GM19463 (cell line): ENCODE measurements around the gene CNIH1.
A peak's percentile ranks its signal among the peaks of the same experiment; 100 is the strongest.
"Not testable (repeated sequence)": the region's sequence is repeated elsewhere in the genome, so short reads cannot be mapped to it uniquely, and the experiment has no call there.

Experiments
- ATAC-seq: cut with Tn5 transposase; IDR thresholded peaks from one replicate; pipeline ENCODE4 v1.9.1; 2021; ENCODE audit warnings: mild to moderate bottlenecking, moderate library complexity; ENCODE audit not compliant: unreplicated experiment

CNIH1 gene

GRCh38 chr14:54435500-54435981 is 5.6 kb downstream of the CNIH1 start:
- ATAC-seq, result peak; percentile 63

- ATAC-seq, result no peak
These were observed 12.6 kb downstream of the CNIH1 start for GRCh38 chr14:54428527-54428926.

- ATAC-seq, result no peak
These were observed 13.3 kb downstream of the CNIH1 start for GRCh38 chr14:54427871-54428270.

- ATAC-seq, result no peak
These were observed 15.5 kb downstream of the CNIH1 start for GRCh38 chr14:54425537-54426274.

GRCh38 chr14:54425068-54425467 is 16.1 kb downstream of the CNIH1 start:
- no peak for ATAC-seq

GRCh38 chr14:54424479-54424901 is 16.7 kb downstream of the CNIH1 start:
- ATAC-seq, result no peak

- no peak for ATAC-seq
These were observed 17.2 kb downstream of the CNIH1 start for GRCh38 chr14:54423991-54424390.

- no peak for ATAC-seq
These were observed 20.6 kb downstream of the CNIH1 start for GRCh38 chr14:54420478-54421142.

- no peak for ATAC-seq
These were observed 29.8 kb downstream of the CNIH1 start for GRCh38 chr14:54411371-54411770.

GRCh38 chr14:54410215-54410614 is 31.0 kb downstream of the CNIH1 start:
- ATAC-seq, result no peak

GRCh38 chr14:54403401-54404005 is 37.7 kb downstream of the CNIH1 start:
- ATAC-seq, result not testable (repeated sequence)

GRCh38 chr14:54399560-54399959 is 41.6 kb downstream of the CNIH1 start:
- no peak for ATAC-seq

GRCh38 chr14:54396493-54397335 is 44.5 kb downstream of the CNIH1 start, which contains the start of gene CDKN3:
Gene CDKN3, plus strand, starts transcription at chr14:54397007. Its CDS starts 62 bp downstream, at chr14:54397069.
- peak; percentile 96 for ATAC-seq

GRCh38 chr14:54396183-54396492 is 45.0 kb downstream of the CNIH1 start:
- ATAC-seq, result no peak

- no peak for ATAC-seq
These were observed 45.5 kb downstream of the CNIH1 start for GRCh38 chr14:54395716-54396115.

- no peak for ATAC-seq
These were observed 45.9 kb downstream of the CNIH1 start for GRCh38 chr14:54395284-54395683.

GRCh38 chr14:54394596-54394995 is 46.6 kb downstream of the CNIH1 start:
- no peak for ATAC-seq

GRCh38 chr14:54392986-54393884 is 47.9 kb downstream of the CNIH1 start:
- ATAC-seq, result not testable (repeated sequence)

GRCh38 chr14:54392131-54392859 is 48.9 kb downstream of the CNIH1 start:
- ATAC-seq, result no peak
